Measurements from ENCODE around the gene HEMK1.

The HEMK1 gene, protein sequence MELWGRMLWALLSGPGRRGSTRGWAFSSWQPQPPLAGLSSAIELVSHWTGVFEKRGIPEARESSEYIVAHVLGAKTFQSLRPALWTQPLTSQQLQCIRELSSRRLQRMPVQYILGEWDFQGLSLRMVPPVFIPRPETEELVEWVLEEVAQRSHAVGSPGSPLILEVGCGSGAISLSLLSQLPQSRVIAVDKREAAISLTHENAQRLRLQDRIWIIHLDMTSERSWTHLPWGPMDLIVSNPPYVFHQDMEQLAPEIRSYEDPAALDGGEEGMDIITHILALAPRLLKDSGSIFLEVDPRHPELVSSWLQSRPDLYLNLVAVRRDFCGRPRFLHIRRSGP

GRCh38 chr3:50568947-50569749 is at the start of gene HEMK1:
Gene HEMK1, plus strand, starts transcription at chr3:50569522. Its CDS starts 1,583 bp downstream, at chr3:50571105.
- DNase-seq (ENCODE audit: low spot score): peak; percentile 95

DNA sequence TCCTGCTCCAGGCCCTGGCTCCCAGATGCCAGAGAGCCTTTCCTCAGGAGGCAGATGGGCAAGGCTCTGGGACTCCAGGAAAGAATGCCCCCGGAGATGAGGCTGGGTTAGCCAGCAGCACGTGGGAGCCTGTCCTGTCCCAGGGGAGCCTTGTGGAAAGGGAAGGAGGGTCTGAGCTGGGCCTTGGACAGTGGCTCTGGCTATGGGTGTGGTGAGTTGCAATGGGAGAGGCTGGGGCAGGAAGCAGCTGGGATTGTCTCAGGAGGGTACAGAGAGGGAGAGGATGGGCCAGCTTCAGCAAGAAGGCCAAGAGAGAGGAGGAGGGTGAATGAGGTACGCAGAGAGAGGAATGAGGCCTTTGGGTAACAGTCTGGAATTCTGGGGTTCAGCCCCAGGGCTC is 48.5 kb upstream of the HEMK1 start:
- DNase-seq (ENCODE audit: low spot score): no peak

DNA sequence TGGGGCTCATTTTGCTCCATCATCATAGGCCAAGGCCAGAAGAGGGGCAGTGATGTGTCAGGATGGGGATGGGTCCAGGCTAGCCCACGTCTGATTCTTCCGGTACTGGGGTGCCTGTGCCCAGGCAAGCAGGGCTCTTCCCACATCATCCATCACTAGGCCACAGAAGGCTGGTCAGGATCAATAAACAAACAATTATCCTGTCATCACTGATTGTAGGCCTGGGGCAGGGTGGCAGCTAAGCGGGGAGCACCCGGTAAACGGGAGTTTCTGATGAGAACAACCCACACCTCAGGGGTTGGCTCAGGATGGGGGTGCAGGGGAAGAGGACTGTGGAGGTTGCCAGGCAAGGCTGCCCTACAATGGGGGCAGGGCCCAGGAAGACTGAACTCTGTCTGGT is 47.8 kb upstream of the HEMK1 start:
- DNase-seq (ENCODE audit: low spot score): no peak

GRCh38 chr3:50523279-50523811 is 46.0 kb upstream of the HEMK1 start:
- DNase-seq (ENCODE audit: low spot score): no peak

GRCh38 chr3:50524746-50525145 is 44.6 kb upstream of the HEMK1 start:
- no peak for DNase-seq (ENCODE audit: low spot score)

GRCh38 chr3:50525191-50525910 is 44.0 kb upstream of the HEMK1 start:
- no peak for DNase-seq (ENCODE audit: low spot score)

DNA sequence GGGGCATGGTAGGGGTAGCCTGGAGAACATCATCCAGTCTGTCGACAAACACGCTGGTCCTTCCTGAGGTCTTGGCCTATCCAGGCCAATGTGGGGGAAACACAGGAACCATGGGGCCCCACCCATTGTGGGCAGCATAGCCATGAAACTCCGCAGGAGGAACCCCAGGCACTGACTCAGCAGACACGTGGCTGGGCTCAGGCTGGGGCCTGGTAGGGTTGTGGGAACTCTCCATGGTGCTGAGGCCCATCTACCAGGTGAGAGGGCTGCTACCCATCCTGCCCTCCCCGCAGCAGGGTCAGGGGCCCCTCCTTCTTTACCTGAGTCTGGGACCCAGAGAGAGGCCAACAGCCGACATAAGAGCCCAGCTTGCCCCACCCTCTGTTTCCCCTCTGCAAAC is 43.3 kb upstream of the HEMK1 start:
- DNase-seq (ENCODE audit: low spot score): peak; percentile 35

DNA sequence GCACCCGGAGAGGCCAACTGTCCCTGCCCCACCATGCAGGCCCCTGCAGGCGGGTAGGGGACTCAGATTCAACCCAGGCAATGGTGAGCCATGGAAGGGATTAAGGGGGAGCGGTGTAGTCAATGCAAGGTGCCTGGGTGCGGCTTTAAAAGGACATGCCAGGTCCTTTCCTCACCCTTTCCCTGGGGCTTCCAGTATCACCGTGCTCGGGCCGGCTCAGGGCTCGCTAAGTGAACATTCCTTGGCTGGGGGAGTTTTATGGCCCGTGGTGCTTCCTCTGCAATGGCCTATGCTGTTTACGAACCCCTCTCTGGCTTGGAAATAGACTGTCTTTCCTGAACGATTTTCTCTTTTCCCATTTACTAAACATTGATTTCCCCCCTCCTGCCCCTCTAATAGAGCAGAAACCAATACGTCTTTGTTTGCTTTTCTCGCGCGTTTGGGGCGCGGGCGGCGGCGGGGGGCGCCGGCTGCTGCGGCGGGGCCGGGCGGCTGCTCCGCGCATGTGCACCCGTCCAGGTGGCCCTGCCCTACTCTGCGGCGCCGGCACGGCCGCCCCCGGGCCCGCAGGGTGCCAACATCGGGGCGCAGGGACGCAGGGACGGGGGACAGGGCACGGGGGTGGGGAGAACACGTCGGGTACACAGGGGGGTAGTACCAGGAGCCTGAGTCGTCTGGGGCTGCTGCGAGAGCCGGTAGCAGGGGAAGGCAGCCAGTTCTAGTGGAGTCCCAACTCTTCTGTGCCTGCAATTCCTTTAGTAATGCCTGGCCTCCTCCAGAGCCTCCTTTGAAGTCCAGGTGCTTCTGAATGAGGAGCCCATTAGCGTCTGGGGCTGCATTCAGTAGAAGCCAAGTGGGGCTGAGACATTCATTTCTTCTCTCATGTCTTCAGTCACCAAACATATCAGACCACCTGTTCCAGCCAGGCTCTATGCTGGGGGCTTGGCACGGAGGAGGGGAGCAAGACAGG is 39.0 kb upstream of the HEMK1 start:
- no peak for DNase-seq (ENCODE audit: low spot score)

DNA sequence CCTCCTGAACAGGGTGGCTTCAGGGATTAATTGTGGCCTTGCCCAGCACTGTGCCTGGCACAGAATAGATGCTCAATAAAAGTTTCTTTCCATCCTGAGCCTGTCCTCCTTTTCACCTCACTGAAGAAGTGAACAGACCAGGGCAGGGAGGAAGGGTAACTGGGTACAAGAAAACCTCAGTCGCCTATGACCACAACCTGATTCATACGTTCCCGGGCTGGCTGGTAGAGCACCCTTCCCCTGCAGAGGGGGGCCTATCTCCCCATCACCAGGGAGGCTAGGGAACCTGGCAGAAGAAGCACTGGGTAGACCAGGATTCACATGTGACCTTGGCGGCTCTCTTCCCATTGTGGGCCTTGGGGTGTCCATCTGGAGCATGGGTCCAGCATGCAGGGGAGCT is 38.1 kb upstream of the HEMK1 start:
- DNase-seq (ENCODE audit: low spot score): no peak

GRCh38 chr3:50532062-50532705 is 37.1 kb upstream of the HEMK1 start:
- DNase-seq (ENCODE audit: low spot score): no peak

- no peak for DNase-seq (ENCODE audit: low spot score)
Measured at GRCh38 chr3:50533316-50533715, 36.0 kb upstream of the HEMK1 start.

GRCh38 chr3:50533807-50534461 is 35.4 kb upstream of the HEMK1 start:
- no peak for DNase-seq (ENCODE audit: low spot score)

DNA sequence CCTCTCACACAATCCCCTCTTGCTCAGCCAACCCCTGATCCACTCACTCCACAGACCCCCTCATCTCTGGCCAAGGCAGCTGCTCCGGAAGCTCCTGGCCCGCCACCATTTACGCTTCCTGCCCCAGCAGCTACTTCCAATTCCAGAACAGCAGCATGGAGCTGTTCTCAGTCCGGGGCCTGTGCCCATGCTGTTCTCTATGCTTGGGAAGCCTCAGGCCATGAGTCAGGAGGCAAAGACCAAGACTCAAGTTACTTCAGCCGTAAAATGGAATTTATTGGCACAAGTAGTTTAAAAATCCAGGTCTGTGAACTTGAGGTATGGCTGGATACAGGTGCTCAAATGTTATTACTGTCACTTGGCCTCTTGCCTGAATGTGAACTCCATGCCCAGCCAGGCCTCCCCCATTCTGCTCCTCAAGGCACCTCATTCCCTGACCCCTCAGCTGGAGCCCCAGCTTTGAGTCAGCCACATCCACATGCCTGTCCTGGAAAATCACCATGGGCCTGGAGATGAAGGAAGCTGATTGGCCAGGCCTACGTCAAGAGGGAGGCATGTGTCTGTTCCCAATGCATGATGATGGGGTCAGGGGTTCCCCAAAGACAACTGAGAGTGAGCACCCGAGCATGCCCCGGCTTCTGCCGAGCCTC is 34.5 kb upstream of the HEMK1 start:
- DNase-seq (ENCODE audit: low spot score): no peak

DNA sequence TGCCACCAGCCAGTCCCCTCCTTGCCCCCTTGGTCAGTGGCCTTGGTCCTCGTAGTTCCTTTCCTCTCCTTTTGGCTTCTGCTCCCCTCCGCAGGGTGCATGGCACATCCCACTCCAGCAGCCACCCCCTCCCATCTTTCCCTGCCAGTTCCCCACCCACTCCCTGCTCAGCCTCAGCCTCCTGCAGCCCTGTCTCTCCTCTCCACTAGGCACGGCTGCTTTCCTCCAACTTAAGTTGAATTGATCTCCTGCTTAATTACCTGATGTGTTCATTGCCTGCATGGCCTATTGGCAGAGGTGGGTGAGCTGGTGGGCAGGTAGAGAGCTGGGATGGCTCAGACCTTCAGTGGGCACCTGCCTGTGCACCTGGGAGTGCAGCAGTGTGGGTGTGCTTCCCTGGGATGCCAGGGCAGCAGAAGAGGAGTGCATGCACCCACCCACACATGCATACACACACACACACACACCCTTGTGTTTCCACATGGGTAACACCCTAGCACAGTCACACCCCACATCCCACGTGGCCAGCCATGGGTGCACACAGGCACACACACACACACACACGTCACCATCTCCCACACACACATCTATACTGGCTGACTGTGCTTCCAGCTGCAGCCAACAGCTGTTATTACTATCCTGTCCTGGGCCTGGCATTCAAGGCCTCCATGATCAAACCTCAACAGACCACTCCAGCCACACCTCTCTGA is 32.7 kb upstream of the HEMK1 start:
- no peak for DNase-seq (ENCODE audit: low spot score)

GRCh38 chr3:50537421-50538129 is 31.7 kb upstream of the HEMK1 start:
- no peak for DNase-seq (ENCODE audit: low spot score)

DNA sequence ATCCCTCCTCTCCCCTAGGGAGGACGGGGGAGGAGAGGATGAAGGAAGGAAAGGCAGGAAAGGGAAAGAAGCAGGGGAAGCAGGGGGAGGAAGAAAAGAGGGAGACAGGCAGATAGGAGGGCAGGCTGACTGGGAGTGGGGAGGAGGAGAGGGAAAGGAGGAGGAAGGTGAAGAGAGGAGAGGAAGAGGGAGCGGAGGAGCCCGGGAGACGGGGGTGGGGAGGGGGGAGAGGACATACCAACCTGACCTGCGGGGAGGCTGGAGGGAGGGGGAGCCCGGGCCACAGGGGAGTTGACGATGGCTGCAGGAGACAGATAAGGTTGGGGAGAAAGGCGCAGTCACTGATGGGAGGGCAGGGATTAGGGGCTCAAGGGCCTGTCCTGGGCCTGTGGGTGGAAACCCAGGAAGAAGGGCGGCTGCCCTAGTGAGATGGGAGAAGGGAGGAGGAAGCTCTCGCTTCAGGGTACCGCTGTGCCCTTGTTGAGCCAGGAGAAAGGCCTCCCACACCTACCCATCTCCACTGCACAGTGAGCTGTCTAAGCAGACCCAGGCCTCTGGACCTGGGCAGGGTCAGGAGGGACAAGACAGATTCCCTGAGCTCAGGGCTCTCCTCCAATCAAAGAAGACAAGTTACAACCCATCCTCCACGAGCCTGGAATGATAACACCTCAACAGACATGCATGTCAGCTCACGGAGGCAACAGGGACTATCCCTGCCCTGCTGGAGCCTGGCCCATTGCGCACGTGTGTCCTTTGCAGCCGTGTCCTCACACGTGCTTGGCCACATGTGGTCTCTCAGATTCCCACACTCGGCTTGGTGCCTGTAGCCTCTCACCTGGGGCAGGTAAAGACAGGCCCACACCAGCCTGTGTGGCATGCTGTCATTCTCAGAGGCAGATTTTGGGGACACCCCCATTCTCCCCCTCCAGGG is 29.7 kb upstream of the HEMK1 start:
- DNase-seq (ENCODE audit: low spot score): no peak

Measured in CD4-positive, alpha-beta T cell treated with Interleukin-2 at 100 ng/mL for 4 hours (primary cell).